ENCODE results near the gene KRT6A.

The KRT6A gene

GRCh38 chr12:52497975-52498374 is 4.9 kb upstream of the KRT6A start:
- no peak for TF ChIP-seq EZH2phosphoT487 (IDR thresholded peaks at IDR 0.05; ENCODE audit: low read length)
- TF ChIP-seq CTCF (IDR thresholded peaks at IDR 0.05; ENCODE audit: low read length) = no peak
- no peaks in the 10 kb centered on the region for H3K4me1 ChIP-seq (ENCODE audit: low read length)

GRCh38 chr12:52496590-52497071 is 3.6 kb upstream of the KRT6A start:
- Histone ChIP-seq H3K9me2 (replicated peaks; ENCODE audit: insufficient read depth, low read length) (no peaks in the 10 kb centered on the region), H3K79me2 (ENCODE audit: low read length) (no peaks in the 10 kb centered on the region), H2AFZ (ENCODE audit: low read length) (no peak overlapping the region), H3K4me1 (ENCODE audit: low read length) (no peaks in the 10 kb centered on the region), H3K9ac (ENCODE audit: low read length) (no peak overlapping the region), H3K27ac (ENCODE audit: low read length) (no peak overlapping the region), H3K36me3 (replicated peaks; ENCODE audit: insufficient read depth, low read length) (no peaks in the 10 kb centered on the region), H3K9me3 (replicated peaks; ENCODE audit: insufficient read depth, low read length) (no peaks in the 10 kb centered on the region), H3K27me3 (replicated peaks; ENCODE audit: insufficient read depth, low read length) (peaks cover 23% of the 10 kb centered on the region), H4K20me1 (ENCODE audit: insufficient read depth, low read length) (no peaks in the 10 kb centered on the region), H3F3A (ENCODE audit: insufficient read depth, low read length) (no peaks in the 10 kb centered on the region), H3K4me3 (ENCODE audit: low read length) (no peak overlapping the region), H3K4me2 (ENCODE audit: low read depth, low read length) (no peak overlapping the region)
- TF ChIP-seq EZH2phosphoT487 (IDR thresholded peaks at IDR 0.05; ENCODE audit: low read length) (no peak), EZH2 (optimal IDR thresholded peaks at IDR 0.05; ENCODE audit: low read depth, low read length) (no peak), CTCF (IDR thresholded peaks at IDR 0.05; ENCODE audit: low read length) (no peak)
- DNase-seq = no peak

More at GRCh38 chr12:52497975-52498374, 4.9 kb upstream of the KRT6A start:
- Histone ChIP-seq H3K27me3 (replicated peaks; ENCODE audit: insufficient read depth, low read length) (peaks cover 16% of the 10 kb centered on the region; the same call in 1 of the 2 replicates), H3K4me3 (ENCODE audit: low read length) (no peak overlapping the region), H4K20me1 (ENCODE audit: insufficient read depth, low read length) (no peaks in the 10 kb centered on the region), H3K36me3 (replicated peaks; ENCODE audit: insufficient read depth, low read length) (no peaks in the 10 kb centered on the region), H3K9me2 (replicated peaks; ENCODE audit: insufficient read depth, low read length) (no peaks in the 10 kb centered on the region), H3K9ac (ENCODE audit: low read length) (no peak overlapping the region), H3K27ac (ENCODE audit: low read length) (no peak overlapping the region), H2AFZ (ENCODE audit: low read length) (no peak overlapping the region), H3F3A (ENCODE audit: insufficient read depth, low read length) (no peaks in the 10 kb centered on the region), H3K4me2 (ENCODE audit: low read depth, low read length) (no peak overlapping the region), H3K9me3 (replicated peaks; ENCODE audit: insufficient read depth, low read length) (no peaks in the 10 kb centered on the region), H3K79me2 (ENCODE audit: low read length) (no peaks in the 10 kb centered on the region)
- DNase-seq = no peak

- H3K4me3 ChIP-seq (ENCODE audit: low read length) = no peak overlapping the region
- DNase-seq = no peak
- H3K4me2 ChIP-seq (ENCODE audit: low read depth, low read length) = no peak overlapping the region
Measured at GRCh38 chr12:52496054-52496453, 3.0 kb upstream of the KRT6A start.

More at GRCh38 chr12:52496054-52496453, 3.0 kb upstream of the KRT6A start:
- no peak overlapping the region for H3K27ac ChIP-seq (ENCODE audit: low read length)
- no peaks in the 10 kb centered on the region for H3K36me3 ChIP-seq (replicated peaks; ENCODE audit: insufficient read depth, low read length)
- H3K9ac ChIP-seq (ENCODE audit: low read length) = no peak overlapping the region
- no peaks in the 10 kb centered on the region for H3K4me1 ChIP-seq (ENCODE audit: low read length)
- H3K27me3 ChIP-seq (replicated peaks; ENCODE audit: insufficient read depth, low read length) = peaks cover 29% of the 10 kb centered on the region
- H4K20me1 ChIP-seq (ENCODE audit: insufficient read depth, low read length) = no peaks in the 10 kb centered on the region
- no peaks in the 10 kb centered on the region for H3K79me2 ChIP-seq (ENCODE audit: low read length)
- no peaks in the 10 kb centered on the region for H3K9me3 ChIP-seq (replicated peaks; ENCODE audit: insufficient read depth, low read length)
- TF ChIP-seq EZH2 (optimal IDR thresholded peaks at IDR 0.05; ENCODE audit: low read depth, low read length) (no peak), EZH2phosphoT487 (IDR thresholded peaks at IDR 0.05; ENCODE audit: low read length) (no peak), CTCF (IDR thresholded peaks at IDR 0.05; ENCODE audit: low read length) (no peak)
- no peak overlapping the region for H2AFZ ChIP-seq (ENCODE audit: low read length)
- H3F3A ChIP-seq (ENCODE audit: insufficient read depth, low read length) = no peaks in the 10 kb centered on the region
- no peaks in the 10 kb centered on the region for H3K9me2 ChIP-seq (replicated peaks; ENCODE audit: insufficient read depth, low read length)

Data from MM.1S (cell line).